Endothelial cell of umbilical vein (primary cell): ENCODE data around the gene OR51E2.

Source experiments
- EZH2 ChIP-seq: IDR thresholded peaks from 2 replicates; pipeline ENCODE4 v1.6.1; 2012; ENCODE audit warnings: borderline replicate concordance, low read depth, mild to moderate bottlenecking, moderate library complexity, low read length, inconsistent platforms; ENCODE audit not compliant: severe bottlenecking
- FOS ChIP-seq: IDR thresholded peaks from 2 replicates; pipeline ENCODE4 v1.6.1; 2011; ENCODE audit warnings: mild to moderate bottlenecking, low read length, moderate library complexity, borderline replicate concordance; ENCODE audit not compliant: insufficient read depth
- GATA2 ChIP-seq: IDR thresholded peaks from 2 replicates; pipeline ENCODE4 v1.7.0; 2011; ENCODE audit warnings: low read depth, mild to moderate bottlenecking, moderate library complexity, mixed read lengths, low read length; ENCODE audit not compliant: insufficient read length, insufficient read depth
- JUN ChIP-seq: IDR thresholded peaks from 2 replicates; pipeline ENCODE4 v1.6.1; 2011; ENCODE audit warnings: borderline replicate concordance, low read depth; ENCODE audit not compliant: insufficient read length, insufficient read depth
- POLR2A ChIP-seq: IDR thresholded peaks from 2 replicates; pipeline ENCODE4 v1.6.1; 2012; ENCODE audit warnings: low read depth, mild to moderate bottlenecking, control low read depth, low read length
- POLR2AphosphoS5 ChIP-seq: IDR thresholded peaks from 2 replicates; pipeline ENCODE4 v1.6.1; 2012; ENCODE audit warnings: low read depth, mild to moderate bottlenecking, control low read depth, low read length, moderate library complexity; ENCODE audit not compliant: insufficient read depth
- TF ChIP-seq, protein P1 (sequence below), 2 donors: IDR thresholded peaks; 1 replicate in 1 of 2; 2 replicates in 1 of 2; pipeline ENCODE4 v1.5.1; 2011; ENCODE audit warnings: low read length in 2 of 2, mild to moderate bottlenecking in 2 of 2, moderate library complexity in 2 of 2, control low read depth in 1 of 2, inconsistent platforms in 1 of 2, low read depth in 1 of 2; ENCODE audit not compliant: insufficient read depth in 1 of 2; ENCODE audit errors: extremely low read depth in 1 of 2
- TF ChIP-seq, protein P2 (sequence below): IDR thresholded peaks from 2 replicates; pipeline ENCODE4 v1.6.1; 2011; ENCODE audit not compliant: insufficient read depth, insufficient read length

DNA sequence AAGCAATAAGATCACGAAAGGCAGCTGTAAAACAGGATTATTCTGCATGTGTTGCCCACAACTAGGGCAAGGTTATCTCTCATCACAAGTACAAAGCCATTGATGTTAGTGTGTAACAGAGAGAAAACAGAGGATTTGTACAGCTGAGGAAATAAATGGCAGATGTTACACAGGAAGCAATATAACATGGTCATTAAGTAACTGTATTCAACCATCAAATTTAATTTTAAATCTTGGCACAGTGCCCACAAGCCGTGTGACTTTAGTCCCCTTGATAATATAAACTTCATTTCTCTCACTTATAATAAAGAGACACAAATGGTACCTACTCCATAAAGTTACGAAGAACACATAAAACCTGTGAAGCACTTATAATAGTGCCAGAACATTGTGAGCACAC, 17.3 kb downstream of the OR51E2 start:
- TF ChIP-seq, protein P1, sequence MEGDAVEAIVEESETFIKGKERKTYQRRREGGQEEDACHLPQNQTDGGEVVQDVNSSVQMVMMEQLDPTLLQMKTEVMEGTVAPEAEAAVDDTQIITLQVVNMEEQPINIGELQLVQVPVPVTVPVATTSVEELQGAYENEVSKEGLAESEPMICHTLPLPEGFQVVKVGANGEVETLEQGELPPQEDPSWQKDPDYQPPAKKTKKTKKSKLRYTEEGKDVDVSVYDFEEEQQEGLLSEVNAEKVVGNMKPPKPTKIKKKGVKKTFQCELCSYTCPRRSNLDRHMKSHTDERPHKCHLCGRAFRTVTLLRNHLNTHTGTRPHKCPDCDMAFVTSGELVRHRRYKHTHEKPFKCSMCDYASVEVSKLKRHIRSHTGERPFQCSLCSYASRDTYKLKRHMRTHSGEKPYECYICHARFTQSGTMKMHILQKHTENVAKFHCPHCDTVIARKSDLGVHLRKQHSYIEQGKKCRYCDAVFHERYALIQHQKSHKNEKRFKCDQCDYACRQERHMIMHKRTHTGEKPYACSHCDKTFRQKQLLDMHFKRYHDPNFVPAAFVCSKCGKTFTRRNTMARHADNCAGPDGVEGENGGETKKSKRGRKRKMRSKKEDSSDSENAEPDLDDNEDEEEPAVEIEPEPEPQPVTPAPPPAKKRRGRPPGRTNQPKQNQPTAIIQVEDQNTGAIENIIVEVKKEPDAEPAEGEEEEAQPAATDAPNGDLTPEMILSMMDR (IDR thresholded peaks at IDR 0.05; ENCODE audit: extremely low read depth in 1 of 2, insufficient read depth in 1 of 2, low read depth in 1 of 2, low read length in 2 of 2): no peak
- TF ChIP-seq POLR2A: no peak
- TF ChIP-seq POLR2AphosphoS5: no peak
- no peak for TF ChIP-seq FOS
- TF ChIP-seq EZH2: no peak
- no peak for TF ChIP-seq JUN
- TF ChIP-seq, protein P2, sequence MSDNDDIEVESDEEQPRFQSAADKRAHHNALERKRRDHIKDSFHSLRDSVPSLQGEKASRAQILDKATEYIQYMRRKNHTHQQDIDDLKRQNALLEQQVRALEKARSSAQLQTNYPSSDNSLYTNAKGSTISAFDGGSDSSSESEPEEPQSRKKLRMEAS: no peak
- TF ChIP-seq GATA2: no peak
